GM21526 (cell line): ENCODE results near the gene PTPRG.
"Not testable (repeated sequence)": the region's sequence is repeated elsewhere in the genome, so short reads cannot be mapped to it uniquely, and the experiment has no call there.

Experiments
- ATAC-seq: cut with Tn5 transposase; IDR thresholded peaks from one replicate; pipeline ENCODE4 v1.9.1; 2021; ENCODE audit warnings: moderate library complexity; ENCODE audit not compliant: unreplicated experiment, low FRiP score

Gene PTPRG

GRCh38 chr3:61710920-61711319, 149.5 kb downstream of the PTPRG start:
- ATAC-seq: not testable (repeated sequence)

DNA sequence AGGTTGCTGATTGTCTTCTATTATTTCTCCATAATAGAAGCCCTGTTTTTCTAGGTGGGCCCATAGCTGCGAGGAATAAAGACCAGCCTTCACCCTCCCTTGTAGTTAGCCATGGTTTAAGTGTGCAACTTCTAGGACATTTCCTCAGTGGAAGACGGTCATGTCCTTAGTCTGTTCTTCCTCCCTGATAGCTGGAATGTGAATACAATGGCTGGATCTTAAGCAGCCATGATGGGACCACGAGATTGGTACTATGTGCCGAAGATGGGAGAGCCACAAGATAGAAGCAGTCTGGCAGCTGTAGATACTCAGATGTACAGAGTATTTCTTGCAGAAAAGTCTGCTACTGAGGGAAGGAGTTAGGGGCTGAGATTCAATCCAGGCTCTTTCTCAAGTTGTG, 152.9 kb downstream of the PTPRG start:
- ATAC-seq: no peak

- ATAC-seq: no peak
Observed at GRCh38 chr3:61715886-61716527, 154.6 kb downstream of the PTPRG start.

DNA sequence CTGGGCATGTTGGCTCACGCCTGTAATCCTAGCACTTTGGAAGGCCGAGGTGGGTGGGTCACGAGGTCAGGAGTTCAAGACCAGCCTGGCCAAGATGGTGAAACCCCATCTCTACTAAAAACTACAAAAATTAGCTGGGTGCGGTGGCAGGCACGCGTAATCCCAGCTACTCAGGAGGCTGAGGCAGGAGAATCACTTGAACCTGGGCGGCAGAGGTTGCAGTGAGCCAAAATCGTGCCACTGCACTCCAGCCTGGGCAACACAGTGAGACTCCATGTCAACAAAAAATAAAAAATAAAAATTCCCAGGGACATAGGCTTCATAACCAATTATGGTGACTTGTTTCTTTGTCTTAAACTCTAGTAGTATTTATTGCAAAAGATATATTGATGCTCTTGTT, 155.3 kb downstream of the PTPRG start:
- not testable (repeated sequence) for ATAC-seq

DNA sequence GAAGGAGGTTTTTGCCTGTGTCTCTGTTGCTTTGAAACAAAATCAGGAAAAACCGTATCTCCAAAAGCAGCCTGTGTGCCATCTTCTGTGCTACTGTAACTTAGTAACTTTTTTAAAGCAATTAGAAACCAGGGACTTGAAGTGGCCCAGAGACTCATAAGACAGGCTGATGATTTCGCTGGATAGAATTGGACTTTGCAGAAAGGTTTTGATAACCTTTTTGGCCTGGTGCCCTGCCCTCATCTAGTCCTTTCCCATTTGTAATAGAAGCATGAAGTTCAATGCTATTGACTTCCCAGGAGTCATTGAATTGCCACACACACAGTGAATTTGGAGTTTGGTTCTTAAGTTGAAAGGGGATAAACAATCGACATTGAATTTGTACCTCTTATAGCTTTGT, 157.2 kb downstream of the PTPRG start:
- no peak for ATAC-seq

DNA sequence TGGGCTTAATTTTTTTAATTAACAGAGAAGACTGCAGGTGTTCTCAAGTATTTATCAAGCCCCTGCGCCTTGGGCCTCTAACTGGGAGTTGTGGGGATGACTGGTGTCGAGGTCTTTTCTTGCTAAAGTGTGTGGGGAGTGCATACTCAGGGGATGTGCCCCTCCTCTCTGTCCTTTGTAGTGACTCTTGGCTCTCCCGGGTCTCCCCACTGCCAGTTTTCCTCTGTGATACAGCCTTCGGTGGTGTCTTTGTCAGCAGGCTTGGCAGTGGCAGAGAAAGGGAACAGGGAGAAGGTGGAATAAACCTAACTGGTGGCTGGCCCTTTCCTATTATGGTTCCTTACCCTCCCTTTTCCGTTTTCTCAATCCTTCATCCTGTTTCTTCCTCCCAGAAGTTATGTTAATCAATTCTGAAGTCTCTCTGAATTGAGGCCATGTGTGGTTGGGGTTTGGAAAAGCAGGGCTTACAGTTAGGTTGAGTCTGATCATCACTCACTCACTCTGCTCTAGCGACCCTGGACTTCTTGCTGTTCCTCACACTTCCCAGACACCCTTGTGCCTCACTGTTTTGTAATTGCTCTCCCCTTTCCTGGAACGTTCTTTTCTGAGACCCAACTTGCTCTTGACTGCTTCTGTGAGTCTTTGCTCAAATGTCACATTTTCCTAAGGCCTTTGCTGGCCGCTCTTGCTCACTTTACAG, 158.1 kb downstream of the PTPRG start:
- no peak for ATAC-seq

- ATAC-seq: no peak
Observed at GRCh38 chr3:61723038-61723437, 161.7 kb downstream of the PTPRG start.

DNA sequence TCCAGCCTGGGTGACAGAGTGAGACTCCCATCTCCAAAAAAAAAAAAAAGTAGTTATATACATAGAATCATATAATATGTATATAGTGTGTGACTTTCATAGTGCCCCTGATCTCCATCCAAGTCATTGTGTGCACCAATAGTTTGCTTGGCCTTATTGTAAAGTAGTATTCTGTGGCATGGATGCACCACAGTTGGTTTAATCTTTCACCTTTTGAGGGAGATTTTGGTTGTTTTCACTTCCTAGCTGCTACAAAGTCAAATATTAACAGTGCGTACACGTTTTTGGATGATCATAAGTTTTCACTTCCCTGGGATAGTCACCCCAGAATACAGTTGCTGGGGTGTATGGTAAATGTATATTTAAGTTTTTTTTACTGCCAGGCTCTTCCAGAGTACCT, 162.8 kb downstream of the PTPRG start:
- no peak for ATAC-seq

DNA sequence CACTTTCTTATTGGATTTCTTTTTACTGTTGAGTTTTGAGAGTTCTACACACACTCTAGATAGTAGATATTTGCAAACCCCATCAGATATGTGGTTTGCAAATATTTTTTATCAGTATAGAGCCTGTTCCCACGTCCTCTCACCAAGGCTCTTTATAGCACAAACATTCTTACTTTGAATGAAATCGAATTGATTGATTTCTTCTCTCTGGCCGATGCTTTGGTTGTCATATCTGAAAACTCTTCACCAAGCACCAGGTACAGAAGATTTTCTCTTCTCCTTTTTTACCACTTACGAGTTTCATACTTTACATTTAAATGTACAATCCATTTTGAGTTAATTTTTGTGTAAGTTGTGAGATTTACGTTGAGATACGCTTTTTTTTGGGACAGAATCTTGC, 163.4 kb downstream of the PTPRG start:
- ATAC-seq: no peak

DNA sequence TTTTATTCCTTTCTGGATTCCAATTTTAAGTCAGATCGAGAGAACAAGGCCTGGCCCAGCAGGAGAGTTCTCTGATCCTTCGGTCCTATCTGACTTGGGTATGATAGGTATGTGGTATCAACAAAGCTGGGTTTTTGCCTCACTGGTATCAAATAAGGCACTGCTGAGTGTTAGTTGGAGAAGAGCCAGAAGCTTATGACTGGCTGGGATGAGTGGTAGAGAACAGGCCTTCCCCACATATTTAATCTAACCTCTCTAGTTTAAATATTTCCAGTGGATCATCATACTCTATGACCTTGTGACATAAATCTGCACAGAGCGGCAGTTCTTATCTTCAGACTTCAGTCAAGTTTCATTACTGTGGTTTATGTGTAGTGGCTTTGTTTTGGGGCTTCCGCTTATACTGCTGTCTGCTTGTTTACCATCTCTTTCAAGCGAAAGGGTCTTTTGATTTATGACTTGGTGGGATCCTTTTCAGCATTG, 164.5 kb downstream of the PTPRG start:
- no peak for ATAC-seq

DNA sequence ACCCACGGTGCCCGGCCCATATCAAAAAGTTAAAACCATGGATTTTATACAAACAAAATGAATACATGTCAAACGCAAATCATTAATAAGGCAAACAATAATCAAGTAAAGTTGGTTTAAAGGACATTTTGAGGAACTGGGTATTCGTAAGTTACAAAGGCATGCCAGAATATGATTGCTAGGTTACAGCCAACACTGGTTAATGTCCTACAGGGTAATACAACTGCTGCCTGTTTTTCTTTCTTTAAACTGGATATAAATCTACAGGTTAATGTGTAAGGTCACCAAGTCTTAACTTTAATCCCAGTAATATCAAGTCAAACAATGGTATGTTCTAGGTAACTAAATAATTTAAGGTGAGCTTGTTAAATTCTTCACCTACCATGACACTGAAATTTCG, 166.1 kb downstream of the PTPRG start:
- ATAC-seq: no peak

- ATAC-seq: no peak
Observed at GRCh38 chr3:61729038-61729634, 167.8 kb downstream of the PTPRG start.

GRCh38 chr3:61730056-61730455, 168.7 kb downstream of the PTPRG start:
- no peak for ATAC-seq

DNA sequence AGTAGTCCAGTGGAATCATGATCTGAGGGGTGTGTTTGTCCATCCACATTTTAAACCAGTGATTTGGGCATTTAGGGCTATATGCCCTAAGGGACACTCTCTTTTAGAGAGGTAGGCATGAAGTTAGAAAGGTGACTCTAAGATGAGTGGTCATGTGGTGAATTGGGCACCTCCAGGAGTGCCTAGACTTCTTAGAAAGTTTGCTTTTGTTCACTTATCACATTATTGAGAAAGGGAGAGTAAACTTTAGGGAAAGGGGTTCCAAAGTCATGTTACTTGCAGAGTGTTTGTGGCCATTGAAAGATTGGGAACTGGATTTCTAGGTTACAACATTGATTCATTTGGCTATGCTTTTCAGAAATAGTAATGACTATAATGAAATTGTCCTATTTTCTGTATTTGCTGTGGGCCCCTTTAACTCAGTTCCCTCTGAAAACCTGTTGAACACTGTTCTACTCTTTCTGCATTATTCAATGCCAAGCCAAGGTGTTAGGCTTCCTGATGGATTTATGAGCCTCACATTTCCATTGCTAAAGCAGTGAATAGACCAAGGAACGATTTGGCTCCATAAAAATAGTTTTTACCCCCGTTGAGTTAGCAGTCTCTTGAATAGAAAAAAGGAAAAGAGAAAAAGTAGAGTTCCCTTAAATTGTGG, 169.3 kb downstream of the PTPRG start:
- no peak for ATAC-seq

DNA sequence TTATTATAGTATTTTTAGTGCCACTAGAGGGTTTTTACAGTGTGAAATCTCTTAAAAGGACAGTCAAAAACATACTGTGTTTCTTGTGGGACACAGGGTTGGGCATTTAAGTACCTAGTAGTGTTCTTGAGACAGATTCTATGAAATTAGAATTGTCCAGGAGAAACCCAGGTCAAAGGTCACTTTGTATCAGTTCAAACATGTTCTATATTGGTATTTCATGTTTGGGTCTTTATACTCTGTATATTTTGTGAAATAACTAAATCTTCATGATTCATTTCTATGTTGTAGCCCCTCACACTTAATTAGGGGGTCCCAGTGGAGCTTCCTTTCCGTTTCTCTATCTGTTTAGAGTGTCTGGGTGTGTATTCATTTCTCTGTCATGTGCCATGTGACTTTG, 171.6 kb downstream of the PTPRG start:
- ATAC-seq: no peak

- ATAC-seq: no peak
Observed at GRCh38 chr3:61733876-61734275, 172.5 kb downstream of the PTPRG start.

DNA sequence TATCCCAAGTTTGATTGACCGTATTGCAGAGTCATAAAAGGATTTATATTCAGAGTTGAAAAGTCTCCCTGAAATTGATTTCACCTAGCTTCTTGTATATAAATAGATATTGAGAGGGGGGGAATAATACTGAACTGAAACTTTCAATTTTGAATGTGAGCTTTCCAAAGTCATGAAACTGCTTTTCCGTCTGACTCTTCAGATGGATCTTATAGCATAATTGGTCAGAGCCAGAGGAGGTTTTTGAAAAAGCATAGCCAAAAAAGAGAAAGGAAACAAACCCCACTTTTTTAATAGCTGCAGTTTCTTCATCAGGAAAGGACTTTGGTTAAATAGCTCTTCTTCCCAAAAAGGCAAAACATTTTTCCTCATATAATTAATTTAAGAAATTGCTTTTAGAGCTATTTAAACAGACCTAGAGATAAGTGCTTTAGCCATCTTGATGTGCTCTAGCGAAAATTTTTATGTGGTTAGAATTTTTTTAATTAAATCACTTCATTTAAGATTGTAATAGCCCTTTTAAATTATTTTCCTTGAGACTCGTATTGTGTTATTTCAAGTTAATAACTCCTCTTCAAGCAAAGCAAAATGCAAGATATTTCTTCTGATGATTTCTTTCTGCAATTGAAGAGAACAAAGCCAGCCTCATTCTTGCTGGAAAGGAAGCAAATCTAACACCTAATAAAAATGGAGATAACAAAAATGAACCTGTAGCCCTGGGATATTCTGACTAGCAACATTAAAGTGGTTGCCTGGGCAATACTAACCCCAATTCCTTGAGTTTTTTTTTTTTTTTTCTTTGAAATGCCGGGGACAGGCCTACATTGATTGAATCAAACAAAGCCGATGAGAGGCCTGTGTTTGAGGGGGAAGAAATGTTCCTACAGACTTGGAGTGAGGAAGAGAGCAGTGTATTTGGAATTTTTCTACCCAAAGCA, 173.6 kb downstream of the PTPRG start:
- no peak for ATAC-seq

GRCh38 chr3:61736506-61736905, 175.1 kb downstream of the PTPRG start:
- no peak for ATAC-seq

GRCh38 chr3:61739640-61740039, 178.3 kb downstream of the PTPRG start:
- no peak for ATAC-seq

- no peak for ATAC-seq
Observed at GRCh38 chr3:61740494-61740893, 179.1 kb downstream of the PTPRG start.
